ENCODE data around the gene LY6G5B. TPM values are rescaled to one million over a fixed set of nuclear protein-coding genes. Genes with fewer than 3 reads are reported as not detected.

Gene LY6G5B
- total RNA-seq, 4 donors from 2014 or later, result 0.19 to 2.7 (median 0.60) TPM; not detected in 1

DNA sequence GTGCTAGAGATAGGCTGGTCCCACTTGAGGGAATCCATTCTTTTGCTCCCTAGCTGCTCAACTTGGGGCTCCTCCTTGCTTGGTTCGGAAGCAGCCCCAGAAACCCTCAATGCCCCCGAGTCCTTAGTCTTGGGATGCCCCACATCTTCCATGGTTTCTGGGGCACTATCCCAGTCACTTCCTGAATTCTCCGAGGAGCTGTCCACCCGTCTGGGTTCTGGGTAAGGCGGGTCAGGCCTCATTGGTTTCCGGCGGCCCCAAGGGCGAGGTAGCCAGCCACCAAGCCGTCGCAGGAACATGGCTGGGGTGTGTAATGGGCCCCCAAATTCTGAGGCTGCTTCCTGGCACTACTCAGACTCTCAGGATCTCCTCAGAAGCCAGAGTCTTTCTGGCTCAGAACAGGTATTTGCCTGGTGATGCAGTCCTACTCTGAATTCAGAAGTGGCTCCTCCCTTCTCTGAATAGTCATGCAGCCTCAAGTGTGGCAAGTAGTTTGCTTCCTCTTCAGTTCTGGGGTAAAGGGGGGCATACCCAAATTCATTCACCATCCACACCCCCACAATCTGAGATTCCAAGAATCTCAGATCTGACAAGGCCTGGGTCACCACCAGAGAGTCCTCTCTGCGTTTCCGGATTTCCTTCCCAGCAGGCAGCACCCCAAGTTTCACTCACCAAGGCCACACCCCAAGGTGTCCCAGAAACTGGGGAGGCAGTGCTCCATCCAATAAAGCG lies 10.0 kb upstream of the LY6G5B start:
- in situ Hi-C loops (cut with MboI; ENCODE audit: low sequenced_read_pairs in 4 of 4) (loop anchor here in 2 of 4 donors (25.0 kb wide), 2 partner anchors 302 to 527 kb away; partner anchors contain the start of genes AGER (in 2 of the 2), AGPAT1 (in 2 of the 2), GPSM3 (in 2 of the 2) and PBX2 (in 2 of the 2)), intact Hi-C loops (cut with DNase I; ENCODE audit: low total_unique reads) (loop anchor here (1.0 to 5.0 kb wide), 2 partner anchors 8 to 1312 kb away; partner anchors contain the start of gene BAG6)
- TF ChIP-seq, protein P1, sequence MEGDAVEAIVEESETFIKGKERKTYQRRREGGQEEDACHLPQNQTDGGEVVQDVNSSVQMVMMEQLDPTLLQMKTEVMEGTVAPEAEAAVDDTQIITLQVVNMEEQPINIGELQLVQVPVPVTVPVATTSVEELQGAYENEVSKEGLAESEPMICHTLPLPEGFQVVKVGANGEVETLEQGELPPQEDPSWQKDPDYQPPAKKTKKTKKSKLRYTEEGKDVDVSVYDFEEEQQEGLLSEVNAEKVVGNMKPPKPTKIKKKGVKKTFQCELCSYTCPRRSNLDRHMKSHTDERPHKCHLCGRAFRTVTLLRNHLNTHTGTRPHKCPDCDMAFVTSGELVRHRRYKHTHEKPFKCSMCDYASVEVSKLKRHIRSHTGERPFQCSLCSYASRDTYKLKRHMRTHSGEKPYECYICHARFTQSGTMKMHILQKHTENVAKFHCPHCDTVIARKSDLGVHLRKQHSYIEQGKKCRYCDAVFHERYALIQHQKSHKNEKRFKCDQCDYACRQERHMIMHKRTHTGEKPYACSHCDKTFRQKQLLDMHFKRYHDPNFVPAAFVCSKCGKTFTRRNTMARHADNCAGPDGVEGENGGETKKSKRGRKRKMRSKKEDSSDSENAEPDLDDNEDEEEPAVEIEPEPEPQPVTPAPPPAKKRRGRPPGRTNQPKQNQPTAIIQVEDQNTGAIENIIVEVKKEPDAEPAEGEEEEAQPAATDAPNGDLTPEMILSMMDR (IDR thresholded peaks at IDR 0.05 in 4 of 5, conservative IDR thresholded peaks at IDR 0.05 in 1 of 5), result no peak
- no peak for TF ChIP-seq POLR2A (IDR thresholded peaks at IDR 0.05)
- Histone ChIP-seq H3K9me3 (no peaks in the 10 kb centered on the region), H3K4me3 (peak overlapping the region; percentile 58 to 82 (median 76)), H3K36me3 (peaks cover 0 to 14% of the 10 kb centered on the region in 2 donors), H3K27ac (peak overlapping the region; percentile 80 to 100 (median 87)), H3K27me3 (no peaks in the 10 kb centered on the region), H3K4me1 (peaks cover 34 to 40% of the 10 kb centered on the region in 2 donors)
- ATAC-seq (peak in 1 of 2 donors; percentile 17), DNase-seq (no peak)

GRCh38 chr6:31660381-31661261 lies 9.2 kb upstream of the LY6G5B start, which contains the start of gene C6orf47:
Gene C6orf47, minus strand, starts transcription at chr6:31660778. Its CDS starts 831 bp downstream, at chr6:31659947.
- H3K36me3 ChIP-seq, result peaks cover 0 to 14% of the 10 kb centered on the region in 2 donors
- in situ Hi-C loops (cut with MboI; ENCODE audit: low sequenced_read_pairs in 4 of 4), result loop anchor here in 2 of 4 donors (25.0 kb wide), 2 partner anchors 302 to 527 kb away; partner anchors contain the start of genes AGER (in 2 of the 2), AGPAT1 (in 2 of the 2), GPSM3 (in 2 of the 2) and PBX2 (in 2 of the 2)

DNA sequence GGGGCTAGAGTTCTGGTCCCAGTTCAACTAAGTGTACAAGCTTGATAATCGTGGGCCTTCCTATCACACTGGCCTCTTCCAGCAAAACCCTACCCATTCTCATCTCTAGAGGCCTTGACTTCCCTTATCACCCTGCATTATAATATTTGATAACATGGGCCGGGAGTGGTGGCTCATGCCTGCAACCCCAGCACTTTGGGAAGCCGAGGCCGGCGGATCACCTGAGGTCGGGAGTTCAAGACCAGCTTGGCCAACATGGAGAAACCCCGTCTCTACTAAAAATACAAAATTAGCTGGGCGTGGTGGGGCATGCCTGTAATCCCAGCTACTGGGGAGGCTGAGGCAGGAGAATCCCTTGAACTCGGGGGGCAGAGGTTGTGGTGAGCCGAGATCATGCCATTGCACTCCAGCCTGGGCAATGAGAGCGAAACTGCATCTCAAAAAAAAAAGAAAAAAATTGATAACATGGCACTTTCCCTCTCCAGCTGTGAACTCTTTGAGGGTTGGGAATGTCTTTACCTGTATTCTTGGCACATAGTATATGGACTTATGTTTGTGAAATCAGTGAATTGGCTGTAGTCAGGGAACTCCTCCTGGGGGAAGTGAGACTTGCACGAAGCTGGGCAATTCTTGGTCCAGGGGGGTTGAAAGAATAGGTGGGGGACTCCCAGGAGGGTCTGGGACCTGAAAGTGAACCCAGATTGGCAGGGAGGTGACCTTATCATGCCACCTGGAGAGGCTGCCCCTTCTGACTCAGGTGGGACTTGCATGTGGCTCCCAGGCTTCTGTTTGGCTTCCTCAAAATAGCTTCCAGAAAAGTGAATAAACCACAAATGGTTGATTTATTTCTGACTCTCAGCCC lies 8.3 kb upstream of the LY6G5B start:
- ATAC-seq (no peak), DNase-seq (no peak)
- no peaks in the 10 kb centered on the region for H3K27me3 ChIP-seq
- in situ Hi-C loops (cut with MboI; ENCODE audit: low sequenced_read_pairs in 4 of 4) (loop anchor here in 2 of 4 donors (25.0 kb wide), 2 partner anchors 301 to 526 kb away; partner anchors contain the start of genes AGER (in 2 of the 2), AGPAT1 (in 2 of the 2), GPSM3 (in 2 of the 2) and PBX2 (in 2 of the 2)), intact Hi-C loops (cut with DNase I; ENCODE audit: low total_unique reads) (loop anchor here (5.0 kb wide), 1 partner anchor 1311 kb away; no protein-coding TSS in a partner anchor)
- peaks cover 0 to 14% of the 10 kb centered on the region in 2 donors for H3K36me3 ChIP-seq
- H3K9me3 ChIP-seq, result no peaks in the 10 kb centered on the region
- peaks cover 36 to 42% of the 10 kb centered on the region in 2 donors for H3K4me1 ChIP-seq
- TF ChIP-seq POLR2A (IDR thresholded peaks at IDR 0.05), result no peak
- TF ChIP-seq, protein P1 (IDR thresholded peaks at IDR 0.05 in 4 of 5, conservative IDR thresholded peaks at IDR 0.05 in 1 of 5), result no peak
- peak overlapping the region; percentile 80 to 100 (median 87) for H3K27ac ChIP-seq
- peak overlapping the region in 2 of 4 donors; percentile 71 to 82 for H3K4me3 ChIP-seq

More at GRCh38 chr6:31660381-31661261, 9.2 kb upstream of the LY6G5B start, which contains the start of gene C6orf47:
- ATAC-seq (peak; percentile 48 to 52), DNase-seq (peak; percentile 65 to 80)
- Histone ChIP-seq H3K27me3 (no peaks in the 10 kb centered on the region), H3K27ac (peak within 1 kb of the TSS; percentile 80 to 100 (median 87)), H3K9me3 (no peaks in the 10 kb centered on the region), H3K4me1 (peaks cover 34 to 40% of the 10 kb centered on the region in 2 donors), H3K4me3 (peak within 1 kb of the TSS; percentile 58 to 82 (median 76))
- intact Hi-C loops (cut with DNase I; ENCODE audit: low total_unique reads), result loop anchor here (1.0 to 5.0 kb wide), 2 partner anchors 8 to 1312 kb away; partner anchors contain the start of gene BAG6
- TF ChIP-seq, protein P1 (IDR thresholded peaks at IDR 0.05 in 4 of 5, conservative IDR thresholded peaks at IDR 0.05 in 1 of 5), result peak in 1 of 5 experiments; percentile 7
- peak; percentile 79 to 89 for TF ChIP-seq POLR2A (IDR thresholded peaks at IDR 0.05)

Data from gastrocnemius medialis (tissue), 4 donors.